ENCODE measurements around the gene KCNJ6.

- TF ChIP-seq CTCF (IDR thresholded peaks at IDR 0.05) (no peak), EZH2 (IDR thresholded peaks at IDR 0.05) (no peak), EZH2phosphoT487 (IDR thresholded peaks at IDR 0.05) (no peak)
Measured at GRCh38 chr21:37594472-37594951, 321.7 kb downstream of the KCNJ6 start.
